Activated CD4-positive, CD25-positive, alpha-beta regulatory T cell (primary cell): ENCODE results near the gene PPP1R12B.
"Not testable (repeated sequence)": the region's sequence is repeated elsewhere in the genome, so short reads cannot be mapped to it uniquely, and the experiment has no call there.

Experiments used
- DNase-seq, 4 experiments: peaks; one replicate each; lab custom pipeline; 2025; lab: John Stamatoyannopoulos, UW

The PPP1R12B gene

DNA sequence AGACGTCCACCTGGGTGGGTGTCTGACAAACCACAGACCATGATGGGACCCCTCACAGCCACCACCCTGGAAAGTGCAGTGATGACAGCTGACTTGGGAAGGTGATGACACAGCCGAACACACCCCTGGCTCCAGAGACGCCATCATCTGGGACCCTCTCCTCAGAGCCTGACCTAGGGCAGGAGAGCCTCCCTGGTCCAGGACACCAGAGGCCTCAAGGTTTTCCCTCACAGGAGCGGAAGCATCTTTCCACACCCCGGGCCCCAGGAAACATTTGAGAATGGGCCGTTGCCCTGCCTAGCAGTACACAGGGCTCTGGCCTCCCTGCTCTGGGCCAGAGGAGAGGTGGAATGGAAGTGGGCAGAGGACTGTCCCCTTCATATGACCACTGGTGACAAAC, 282.0 kb downstream of the PPP1R12B start:
- no peak for DNase-seq

DNA sequence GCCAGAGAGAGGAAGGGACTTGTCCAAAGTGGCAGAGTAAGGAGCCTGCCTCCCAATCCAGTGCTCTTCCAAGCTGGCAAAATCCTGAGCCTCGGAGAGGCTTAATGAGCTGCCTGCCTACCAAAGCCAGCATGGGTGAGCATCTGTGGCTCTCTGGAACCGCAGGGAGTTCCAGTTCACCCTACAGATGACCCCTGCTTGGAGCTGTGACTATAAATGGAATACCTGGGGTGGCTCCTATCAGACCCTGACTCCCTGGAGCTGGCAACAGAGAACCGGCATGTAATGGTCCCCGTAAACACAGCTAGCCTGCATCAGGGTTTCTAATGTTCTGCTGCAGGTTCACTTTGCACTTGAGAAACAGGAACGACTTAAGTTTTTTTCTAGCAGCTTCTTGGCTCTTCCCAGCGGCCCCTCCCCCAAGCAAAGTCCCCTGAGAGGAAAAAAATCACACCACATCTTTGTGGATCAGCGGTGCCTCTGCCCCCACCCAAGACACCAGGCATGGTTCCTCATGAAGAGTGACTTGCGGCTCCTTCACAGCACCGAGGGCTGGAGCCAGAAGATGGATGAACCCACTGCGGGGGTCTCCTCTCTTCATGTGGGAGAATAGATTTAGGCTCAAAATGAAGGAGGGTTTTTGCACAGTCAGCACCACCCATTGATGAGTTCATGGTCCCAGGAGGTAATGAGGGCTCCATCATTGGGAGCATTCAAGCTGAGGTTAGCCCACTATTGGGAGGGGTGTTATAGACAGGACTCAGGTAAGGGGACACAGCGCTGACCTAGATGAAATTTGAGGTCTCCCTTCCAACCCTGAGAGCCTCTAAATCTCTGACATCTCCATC, 282.8 kb downstream of the PPP1R12B start:
- DNase-seq: no peak

DNA sequence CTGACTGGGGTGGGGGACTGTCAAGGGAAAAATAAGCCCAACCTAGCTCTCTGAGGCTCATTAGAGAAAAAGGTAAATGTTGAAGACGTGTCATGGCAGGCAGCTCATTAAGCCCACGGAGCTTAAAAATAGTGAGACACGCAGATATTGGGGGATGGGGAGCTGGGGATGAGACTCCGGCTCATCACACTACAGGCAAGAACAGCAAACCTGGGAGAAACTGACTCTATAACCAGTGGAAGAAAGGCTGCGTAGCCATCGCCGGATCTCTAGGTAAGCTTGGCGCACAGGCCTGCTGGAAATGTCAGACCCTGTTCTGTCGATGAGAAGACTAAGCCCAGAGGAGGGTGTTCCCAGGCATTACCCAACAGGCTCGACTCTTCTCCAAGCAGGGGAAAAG, 283.7 kb downstream of the PPP1R12B start:
- no peak for DNase-seq

DNA sequence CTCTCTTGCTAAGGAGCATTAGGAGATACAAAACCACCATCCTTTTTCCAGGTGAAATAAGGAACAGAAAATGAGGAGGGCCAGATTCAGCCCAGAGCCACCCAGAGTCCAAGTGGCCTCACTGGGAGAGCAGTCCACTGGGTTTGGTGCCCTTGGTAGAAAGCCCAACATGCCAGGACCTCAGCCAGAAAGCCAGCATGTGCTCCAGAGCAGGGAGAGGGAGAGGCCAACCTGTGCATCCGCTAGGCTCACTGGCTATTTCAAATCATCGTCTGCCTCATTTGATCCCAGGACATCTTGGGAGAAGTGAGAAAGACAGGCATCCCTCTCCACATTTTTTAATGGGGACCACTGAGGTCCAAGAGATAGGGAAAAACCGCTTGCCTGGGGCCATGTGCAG, 287.7 kb downstream of the PPP1R12B start:
- DNase-seq: not testable (repeated sequence)

DNA sequence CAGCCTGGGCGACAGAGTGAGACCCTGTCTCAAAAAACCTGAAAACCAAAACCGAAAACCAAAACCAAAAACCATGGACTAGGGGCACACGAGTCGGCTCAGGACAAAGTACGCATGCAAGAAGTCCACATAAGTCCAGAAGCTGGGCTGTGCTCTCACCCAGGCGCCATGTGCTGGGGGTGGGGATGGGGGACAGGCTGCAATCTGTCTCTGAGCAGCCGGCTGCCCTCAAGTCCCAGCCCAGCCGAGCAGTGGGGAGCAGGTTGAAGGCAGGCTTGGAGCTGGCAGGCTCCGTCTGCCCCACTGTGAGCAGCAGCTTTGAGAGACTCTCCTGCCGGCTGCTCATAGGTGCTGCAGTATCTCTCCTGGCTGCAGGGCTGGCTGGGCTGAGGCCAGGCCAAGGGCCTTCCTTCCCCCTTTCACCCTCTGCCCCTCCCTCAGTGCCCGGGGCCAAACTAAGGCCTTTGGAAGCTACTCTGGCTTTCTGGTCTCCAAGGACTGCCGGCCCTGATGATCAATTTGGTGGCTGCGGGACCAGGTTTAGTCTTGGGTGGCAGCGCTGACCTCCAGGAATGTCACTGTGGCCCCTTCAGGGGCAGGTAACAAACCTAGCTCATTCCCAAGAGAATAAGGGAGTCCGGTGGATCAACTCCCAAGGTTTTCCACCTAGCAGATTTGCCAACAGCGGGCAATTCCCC, 289.0 kb downstream of the PPP1R12B start:
- DNase-seq: not testable (repeated sequence)

DNA sequence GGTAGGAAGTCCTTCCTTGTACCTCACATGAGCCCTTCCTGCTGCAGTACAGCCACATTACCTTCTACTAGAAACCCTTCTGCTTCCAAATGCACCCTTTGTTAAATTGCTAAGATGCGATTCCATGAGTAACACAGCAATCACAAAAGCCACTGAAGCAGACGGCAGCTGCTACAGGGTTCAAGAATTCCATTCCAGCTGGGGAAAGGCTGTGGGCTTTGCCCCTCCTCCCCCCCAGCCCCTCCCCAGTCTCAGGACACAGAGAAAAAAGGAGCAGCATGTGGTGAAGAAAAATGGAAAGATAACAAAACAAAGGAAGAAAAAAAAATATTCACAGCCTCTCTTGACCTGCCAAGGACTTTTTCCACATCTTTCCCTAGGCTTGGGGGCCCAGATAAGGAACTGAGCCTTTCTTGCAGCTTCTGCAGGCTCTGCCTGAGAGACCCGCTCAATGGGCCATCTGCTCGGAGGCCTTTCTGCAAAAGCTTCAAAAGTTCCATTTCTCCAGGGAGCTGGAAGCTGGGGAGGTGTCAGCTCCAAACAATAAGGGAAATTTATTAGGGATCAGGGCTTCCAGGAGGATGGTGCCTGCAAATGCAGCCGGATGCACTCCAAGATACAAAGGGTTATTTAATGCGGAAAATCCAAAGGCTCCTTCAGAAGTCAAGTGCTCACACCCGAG, 289.7 kb downstream of the PPP1R12B start:
- no peak for DNase-seq

DNA sequence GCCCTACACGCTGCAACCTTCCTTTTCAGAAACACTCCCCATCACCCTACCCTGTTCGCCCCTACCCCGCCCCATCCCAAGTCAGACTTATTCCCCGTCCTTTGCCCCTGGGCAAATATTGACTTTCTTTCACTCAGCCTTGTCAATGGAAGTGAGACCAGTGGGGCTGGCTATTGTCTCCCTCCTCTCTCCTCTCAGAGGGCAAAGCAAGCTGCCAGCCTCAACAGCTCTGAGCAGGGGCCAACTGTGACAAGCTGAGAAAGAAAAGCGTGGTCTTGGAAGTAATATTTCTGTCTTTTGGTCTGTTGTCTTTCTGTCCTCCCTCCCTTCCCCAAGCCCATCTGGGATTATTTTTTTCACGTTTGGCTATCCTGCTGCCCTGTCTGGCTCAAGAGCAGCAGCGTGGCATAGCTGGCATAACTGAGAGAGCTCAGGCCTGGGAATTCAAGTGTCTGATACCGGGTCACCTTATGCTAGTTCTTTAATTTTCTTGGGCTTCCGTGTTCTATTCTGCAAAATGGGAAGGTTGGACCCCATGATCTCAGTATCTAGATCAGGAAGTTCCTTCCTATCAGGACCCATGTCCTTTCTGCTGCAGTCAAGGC, 290.3 kb downstream of the PPP1R12B start:
- DNase-seq: not testable (repeated sequence)

DNA sequence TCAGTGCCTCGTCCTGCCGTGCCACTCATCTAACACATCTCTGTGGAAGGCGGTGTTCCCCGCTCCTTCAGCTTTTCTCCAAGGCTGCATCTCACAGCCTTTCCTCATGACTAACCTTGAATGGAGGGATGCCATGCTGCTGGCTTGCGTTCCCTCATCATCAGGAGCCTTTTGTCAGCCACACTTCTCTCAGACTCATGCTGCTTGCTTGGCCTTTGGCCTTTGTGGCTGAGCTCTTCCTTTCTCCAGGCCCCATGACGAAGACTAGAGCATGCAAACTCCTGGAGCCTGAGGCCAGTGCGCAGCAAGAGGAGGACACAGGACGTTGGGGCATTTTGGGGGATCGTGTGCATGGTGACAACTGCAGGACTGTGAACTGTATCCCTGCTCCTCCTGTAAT, 291.0 kb downstream of the PPP1R12B start:
- no peak for DNase-seq

DNA sequence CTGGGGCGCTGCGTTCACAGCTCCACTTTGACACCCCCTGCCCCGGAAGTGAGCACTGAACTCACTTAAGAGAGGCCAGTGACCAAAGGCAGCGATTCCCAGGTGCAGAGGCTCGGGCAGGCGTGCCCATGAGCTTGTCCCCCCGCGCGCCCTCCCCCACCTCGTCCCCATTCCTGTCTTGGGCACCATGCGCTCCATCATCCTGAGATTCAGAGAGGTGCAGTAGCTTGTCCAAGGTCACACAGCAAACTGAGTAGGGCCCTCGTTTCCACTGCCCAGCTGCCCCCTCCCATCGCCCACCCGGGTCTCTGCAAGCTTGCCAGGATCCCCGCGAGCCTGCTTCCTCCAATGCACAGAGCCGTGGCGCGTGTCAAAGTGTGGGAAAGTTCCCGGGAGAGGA, 293.7 kb downstream of the PPP1R12B start:
- no peak for DNase-seq
